Bronchial epithelial cell (primary cell): Measurements from ENCODE around the gene MAF. TPM values are rescaled to one million over a fixed set of nuclear protein-coding genes. Genes with fewer than 3 reads are reported as not detected.

ENCODE experiments used
- DNase-seq: peaks from one replicate; pipeline ENCODE4 v3.0.0-alpha.2; 2010; ENCODE audit warnings: low read depth
- FAIRE-seq: peaks from 2 replicates; lab custom pipeline; 2011; peaks lifted over from hg19 to GRCh38; lab: Jason Lieb, UNC
- H3K27me3 ChIP-seq: 2 replicates; pipeline ENCODE4 v1.5.1; 2011; ENCODE audit warnings: low read length; ENCODE audit not compliant: control insufficient read depth, insufficient read depth
- H3K36me3 ChIP-seq: 2 replicates; pipeline ENCODE4 v1.5.1; 2011; ENCODE audit warnings: low read length; ENCODE audit not compliant: control insufficient read depth, insufficient read depth
- H3K4me3 ChIP-seq: 2 replicates; pipeline ENCODE4 v1.5.1; 2011; ENCODE audit warnings: mild to moderate bottlenecking, low read depth, low read length, control low read depth
- CTCF ChIP-seq: IDR thresholded peaks from 2 replicates; pipeline ENCODE4 v1.5.1; 2011; ENCODE audit warnings: mild to moderate bottlenecking, moderate library complexity, low read length, control low read depth, inconsistent platforms; ENCODE audit not compliant: insufficient read depth, severe bottlenecking
- total RNA-seq: library from RNA; depleted of rRNA; stranded (reverse); fragments of >200 nt; gene quantifications from 2 replicates; pipeline ENCODE4 v1.2.1, GENCODE V29; 2014

Gene MAF
- total RNA-seq, result 4.2 and 6.3 TPM in 2 replicates

- DNase-seq, result peak; percentile 90
- no peak for TF ChIP-seq CTCF
- Histone ChIP-seq H3K27me3 (no peaks in the 10 kb centered on the region), H3K4me3 (peak within 1 kb of the TSS; percentile 54), H3K36me3 (no peaks in the 10 kb centered on the region)
- peak; percentile 91 for FAIRE-seq
Observed at GRCh38 chr16:79600638-79601091, at the start of gene MAF. Gene MAF (minus strand): TSS chr16:79600737. CDS start chr16:79599902, 835 bp downstream.

- H3K4me3 ChIP-seq, result no peak overlapping the region
- TF ChIP-seq CTCF, result no peak
- no peaks in the 10 kb centered on the region for H3K27me3 ChIP-seq
- no peaks in the 10 kb centered on the region for H3K36me3 ChIP-seq
- FAIRE-seq (no peak), DNase-seq (no peak)
Observed at GRCh38 chr16:79648826-79649225, 48.3 kb upstream of the MAF start.

GRCh38 chr16:79647586-79647985, 47.0 kb upstream of the MAF start:
- no peak for DNase-seq
- no peak for FAIRE-seq
- TF ChIP-seq CTCF, result no peak
- Histone ChIP-seq H3K27me3 (no peaks in the 10 kb centered on the region), H3K36me3 (no peaks in the 10 kb centered on the region), H3K4me3 (no peak overlapping the region)

- Histone ChIP-seq H3K36me3 (no peaks in the 10 kb centered on the region), H3K4me3 (no peak overlapping the region)
Observed at GRCh38 chr16:79645701-79646100, 45.2 kb upstream of the MAF start.

GRCh38 chr16:79644971-79645667, 44.6 kb upstream of the MAF start:
- Histone ChIP-seq H3K27me3 (no peaks in the 10 kb centered on the region), H3K4me3 (no peak overlapping the region), H3K36me3 (no peaks in the 10 kb centered on the region)
- FAIRE-seq (no peak), DNase-seq (peak; percentile 79)
- no peak for TF ChIP-seq CTCF

More at GRCh38 chr16:79645701-79646100, 45.2 kb upstream of the MAF start:
- no peak for TF ChIP-seq CTCF
- DNase-seq, result no peak
- no peaks in the 10 kb centered on the region for H3K27me3 ChIP-seq
- FAIRE-seq, result no peak
